Type B pancreatic cell (in vitro differentiated cells): ENCODE measurements around the gene CDIPT. TPM values are rescaled to one million over a fixed set of nuclear protein-coding genes. Genes with fewer than 3 reads are reported as not detected.

Experiments used
- DNase-seq: peaks from one replicate; pipeline ENCODE4 v3.0.0; 2021; ENCODE audit warnings: mixed read lengths; ENCODE audit not compliant: unreplicated experiment; ENCODE audit errors: extremely low spot score
- H3K27ac Mint-ChIP-seq: 2 replicates; pipeline ENCODE4 v1.8.0; 2021; ENCODE audit warnings: mild to moderate bottlenecking, mixed read lengths
- H3K27me3 Mint-ChIP-seq: 2 replicates; pipeline ENCODE4 v1.8.0; 2021; ENCODE audit warnings: mixed read lengths
- H3K36me3 Mint-ChIP-seq: 2 replicates; pipeline ENCODE4 v1.8.0; 2021; ENCODE audit warnings: mixed read lengths
- H3K4me1 Mint-ChIP-seq: one replicate; pipeline ENCODE4 v1.8.0; 2021; ENCODE audit warnings: mixed read lengths; ENCODE audit not compliant: unreplicated experiment
- H3K4me3 Mint-ChIP-seq: 2 replicates; pipeline ENCODE4 v1.8.0; 2021; ENCODE audit warnings: mild to moderate bottlenecking, mixed read lengths
- H3K9me3 Mint-ChIP-seq: 2 replicates; pipeline ENCODE4 v1.8.0; 2021; ENCODE audit warnings: mixed read lengths
- total RNA-seq: library from RNA; stranded (reverse); gene quantifications from 2 replicates; pipeline ENCODE4 v1.2.1, GENCODE V29; 2021; ENCODE audit warnings: low replicate concordance
- TF ChIP-seq, protein P1 (sequence below): fragments of 200-600 bp; sonication (generic); conservative IDR thresholded peaks from 2 replicates; pipeline ENCODE4 v1.5.0; 2021; ENCODE audit warnings: antibody characterized with exemption, mild to moderate bottlenecking

The CDIPT gene
- total RNA-seq, 1 donor from 2014 or later = 58.0 TPM

DNA sequence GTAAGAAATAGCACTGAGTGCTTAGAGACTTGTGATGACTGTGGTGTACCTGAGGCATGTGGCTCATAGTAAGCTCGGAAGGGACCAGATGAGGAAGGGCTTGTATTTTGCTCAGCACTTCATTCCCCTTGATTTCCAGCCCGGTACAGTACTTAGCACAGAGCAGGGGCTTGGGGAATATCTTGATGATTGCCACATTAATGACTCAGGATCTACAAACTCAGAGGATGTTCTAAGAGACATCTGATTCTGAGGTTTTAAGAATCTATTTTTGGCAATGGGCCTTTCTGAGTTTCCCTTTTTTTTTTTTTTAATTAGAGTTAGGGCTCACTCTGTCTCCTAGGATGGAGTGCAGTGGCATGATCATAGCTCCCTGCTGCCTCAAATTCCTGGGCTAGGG, 46.4 kb upstream of the CDIPT start:
- no peaks in the 10 kb centered on the region for H3K36me3 Mint-ChIP-seq
- H3K4me3 Mint-ChIP-seq = no peak overlapping the region
- H3K27me3 Mint-ChIP-seq = no peaks in the 10 kb centered on the region
- TF ChIP-seq, protein P1, sequence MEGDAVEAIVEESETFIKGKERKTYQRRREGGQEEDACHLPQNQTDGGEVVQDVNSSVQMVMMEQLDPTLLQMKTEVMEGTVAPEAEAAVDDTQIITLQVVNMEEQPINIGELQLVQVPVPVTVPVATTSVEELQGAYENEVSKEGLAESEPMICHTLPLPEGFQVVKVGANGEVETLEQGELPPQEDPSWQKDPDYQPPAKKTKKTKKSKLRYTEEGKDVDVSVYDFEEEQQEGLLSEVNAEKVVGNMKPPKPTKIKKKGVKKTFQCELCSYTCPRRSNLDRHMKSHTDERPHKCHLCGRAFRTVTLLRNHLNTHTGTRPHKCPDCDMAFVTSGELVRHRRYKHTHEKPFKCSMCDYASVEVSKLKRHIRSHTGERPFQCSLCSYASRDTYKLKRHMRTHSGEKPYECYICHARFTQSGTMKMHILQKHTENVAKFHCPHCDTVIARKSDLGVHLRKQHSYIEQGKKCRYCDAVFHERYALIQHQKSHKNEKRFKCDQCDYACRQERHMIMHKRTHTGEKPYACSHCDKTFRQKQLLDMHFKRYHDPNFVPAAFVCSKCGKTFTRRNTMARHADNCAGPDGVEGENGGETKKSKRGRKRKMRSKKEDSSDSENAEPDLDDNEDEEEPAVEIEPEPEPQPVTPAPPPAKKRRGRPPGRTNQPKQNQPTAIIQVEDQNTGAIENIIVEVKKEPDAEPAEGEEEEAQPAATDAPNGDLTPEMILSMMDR = no peak
- no peaks in the 10 kb centered on the region for H3K4me1 Mint-ChIP-seq
- no peak overlapping the region for H3K27ac Mint-ChIP-seq
- DNase-seq = no peak
- no peaks in the 10 kb centered on the region for H3K9me3 Mint-ChIP-seq

DNA sequence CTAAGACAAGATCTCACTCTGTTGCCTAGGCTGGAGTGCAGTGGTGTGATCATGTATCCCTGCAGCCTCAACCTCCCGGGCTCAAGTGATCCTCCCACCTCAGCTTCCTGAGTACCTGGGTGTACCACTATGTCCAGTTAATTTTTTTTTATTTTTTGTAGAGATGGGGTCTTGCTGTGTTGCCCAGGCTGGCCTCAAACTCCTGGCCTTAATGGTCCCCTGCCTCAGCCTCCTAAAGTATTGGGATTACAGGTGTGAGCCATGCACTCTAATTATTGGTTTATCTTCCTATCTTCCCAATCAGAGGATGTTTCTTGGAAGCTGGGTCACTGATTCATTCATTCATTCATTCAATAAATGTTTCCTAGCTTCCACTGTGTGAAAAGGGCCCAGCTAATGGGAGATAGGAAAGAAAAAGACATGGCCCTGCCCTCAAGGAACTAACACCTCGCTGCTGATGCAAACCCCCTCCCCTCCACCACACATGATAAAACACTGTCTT, 45.7 kb upstream of the CDIPT start:
- Mint-ChIP-seq H3K27ac (no peak overlapping the region), H3K4me3 (no peak overlapping the region), H3K9me3 (no peaks in the 10 kb centered on the region), H3K36me3 (no peaks in the 10 kb centered on the region), H3K4me1 (no peaks in the 10 kb centered on the region), H3K27me3 (peaks cover under 1% of the 10 kb centered on the region)
- DNase-seq = no peak
- TF ChIP-seq, protein P1 = no peak

DNA sequence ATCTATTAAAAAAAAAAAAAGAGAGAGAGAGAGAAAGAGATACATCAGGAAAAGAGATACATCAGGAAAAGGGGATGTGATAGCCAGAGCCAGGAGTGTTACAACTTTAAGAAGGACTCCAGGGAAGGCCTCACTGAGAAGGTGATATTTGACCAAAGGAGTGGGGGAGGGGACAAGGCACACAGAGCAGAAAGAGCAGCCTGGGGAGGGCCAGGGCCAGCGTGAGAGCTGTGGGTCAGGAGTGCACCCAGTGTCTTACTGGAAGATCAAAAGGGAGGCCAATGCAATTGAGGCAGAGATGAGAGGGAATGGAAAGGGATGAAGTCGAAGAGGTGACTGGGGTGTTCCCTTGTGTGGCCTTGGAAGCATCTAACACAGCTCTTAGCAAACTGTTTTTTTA, 44.9 kb upstream of the CDIPT start:
- Mint-ChIP-seq H3K27ac (no peak overlapping the region), H3K4me3 (no peak overlapping the region), H3K27me3 (peaks cover 5% of the 10 kb centered on the region), H3K9me3 (no peaks in the 10 kb centered on the region), H3K4me1 (no peaks in the 10 kb centered on the region), H3K36me3 (no peaks in the 10 kb centered on the region)
- TF ChIP-seq, protein P1 = no peak
- DNase-seq = no peak

DNA sequence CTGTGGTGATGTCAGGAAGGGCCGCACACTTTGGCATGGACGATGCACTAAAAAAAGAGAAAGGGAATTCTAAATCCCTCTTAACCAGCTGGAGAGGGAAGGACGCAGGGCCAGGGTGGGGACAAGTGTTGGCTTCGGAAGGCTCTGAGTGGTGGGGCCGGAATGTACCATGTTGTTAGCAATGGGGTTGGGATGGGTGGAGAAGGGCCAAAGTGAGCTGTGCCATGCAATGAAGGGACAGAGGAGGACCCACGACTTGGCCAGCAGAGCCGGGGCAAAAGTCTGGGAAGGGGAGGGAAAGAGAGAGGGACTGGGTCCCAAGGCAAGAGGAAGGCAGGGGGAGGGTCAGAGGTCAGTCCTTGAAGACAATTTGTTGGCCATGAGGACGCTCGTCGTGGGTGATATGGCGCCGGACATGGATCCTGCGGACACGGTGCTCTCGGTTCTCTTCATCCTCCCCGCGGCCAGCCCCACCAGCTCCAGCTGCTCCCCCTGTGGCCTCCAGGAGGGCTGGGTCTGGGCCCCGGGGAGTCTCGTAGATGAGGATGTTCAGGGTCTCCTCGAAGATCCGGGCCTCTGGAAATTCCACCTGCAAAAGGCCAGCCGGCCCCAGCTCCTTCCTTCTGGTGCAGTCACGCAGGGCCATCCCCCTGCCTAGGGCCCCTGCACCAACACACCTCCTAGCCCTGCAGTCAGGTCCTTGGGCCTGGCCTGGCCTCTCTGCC, 43.7 kb upstream of the CDIPT start:
- H3K27me3 Mint-ChIP-seq = peaks cover 11% of the 10 kb centered on the region

DNA sequence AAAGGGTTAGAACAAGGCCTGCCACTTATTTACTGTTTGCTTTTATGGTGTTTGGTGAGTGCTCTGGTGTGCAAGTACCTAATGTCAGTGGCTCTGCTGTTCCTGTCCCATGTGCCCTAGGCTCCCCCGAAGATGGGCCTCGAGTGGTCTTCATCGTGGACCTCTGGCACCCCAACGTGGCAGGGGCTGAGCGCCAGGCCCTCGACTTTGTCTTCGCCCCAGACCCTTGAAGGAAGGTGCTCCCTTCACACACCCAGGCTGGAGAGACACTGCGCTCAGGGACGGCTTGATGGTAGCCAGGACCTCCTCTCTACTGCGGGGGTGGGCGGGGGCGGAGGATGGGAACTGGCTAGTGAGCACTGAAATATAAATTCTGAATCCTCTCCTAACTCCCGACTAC, 42.6 kb upstream of the CDIPT start:
- TF ChIP-seq, protein P1 = no peak
- Mint-ChIP-seq H3K9me3 (no peaks in the 10 kb centered on the region), H3K36me3 (no peaks in the 10 kb centered on the region), H3K4me3 (no peak overlapping the region), H3K27ac (no peak overlapping the region), H3K4me1 (no peaks in the 10 kb centered on the region), H3K27me3 (peaks cover 13% of the 10 kb centered on the region)
- DNase-seq = no peak

More for the DNA sequence above, 43.7 kb upstream of the CDIPT start:
- H3K9me3 Mint-ChIP-seq = no peaks in the 10 kb centered on the region
- no peak for DNase-seq
- no peaks in the 10 kb centered on the region for H3K36me3 Mint-ChIP-seq
- no peak overlapping the region for H3K27ac Mint-ChIP-seq
- H3K4me1 Mint-ChIP-seq = no peaks in the 10 kb centered on the region
- no peak overlapping the region for H3K4me3 Mint-ChIP-seq
- TF ChIP-seq, protein P1 = no peak
